H9 (cell line): ENCODE measurements around the gene CADM1. TPM values are rescaled to one million over a fixed set of nuclear protein-coding genes. Genes with fewer than 3 reads are reported as not detected.

Experiments
- DNase-seq: peaks from one replicate; pipeline ENCODE4 v3.0.0-alpha.2; 2017
- H2AFZ ChIP-seq: one replicate; pipeline ENCODE4 v1.6.1; 2013; ENCODE audit warnings: mild to moderate bottlenecking, low read length, control low read depth, moderate library complexity
- H2AK5ac ChIP-seq: 2 replicates; pipeline ENCODE4 v1.6.1; 2013; ENCODE audit warnings: low read length, control low read depth, mixed read lengths; ENCODE audit not compliant: insufficient read length
- H2BK120ac ChIP-seq: one replicate; pipeline ENCODE4 v1.6.1; 2013; ENCODE audit warnings: low read depth, mild to moderate bottlenecking, low read length, control low read depth, inconsistent platforms; ENCODE audit not compliant: poor library complexity, severe bottlenecking
- H2BK12ac ChIP-seq: 2 replicates; pipeline ENCODE4 v1.6.1; 2013; ENCODE audit warnings: low read length, control low read depth, mixed read lengths, low read depth; ENCODE audit not compliant: insufficient read length
- H2BK15ac ChIP-seq: 2 replicates; pipeline ENCODE4 v1.6.1; 2013; ENCODE audit warnings: low read depth, low read length, control low read depth
- H2BK20ac ChIP-seq: one replicate; pipeline ENCODE4 v1.6.1; 2013; ENCODE audit warnings: low read depth, mild to moderate bottlenecking, low read length, control low read depth, inconsistent platforms; ENCODE audit not compliant: poor library complexity, severe bottlenecking
- H2BK5ac ChIP-seq: 2 replicates; pipeline ENCODE4 v1.6.1; 2013; ENCODE audit warnings: low read length, control low read depth, mixed read lengths; ENCODE audit not compliant: insufficient read length
- H3K14ac ChIP-seq: 2 replicates; pipeline ENCODE4 v1.6.1; 2013; ENCODE audit warnings: low read length, control low read depth; ENCODE audit not compliant: insufficient read depth
- H3K18ac ChIP-seq: 2 replicates; pipeline ENCODE4 v1.6.1; 2013; ENCODE audit warnings: low read depth, mild to moderate bottlenecking, mixed read lengths, low read length, control low read depth; ENCODE audit not compliant: insufficient read length
- H3K23ac ChIP-seq: 2 replicates; pipeline ENCODE4 v1.6.1; 2013; ENCODE audit warnings: low read length, control low read depth, mixed read lengths, low read depth; ENCODE audit not compliant: insufficient read length
- H3K23me2 ChIP-seq: 2 replicates; pipeline ENCODE4 v1.6.1; 2013; ENCODE audit warnings: low read depth, mild to moderate bottlenecking, mixed read lengths, low read length, control low read depth; ENCODE audit not compliant: insufficient read length, poor library complexity, severe bottlenecking
- H3K27ac ChIP-seq: 2 replicates; pipeline ENCODE4 v1.5.1; 2013; ENCODE audit warnings: low read length, control low read depth, mixed read lengths, low read depth; ENCODE audit not compliant: insufficient read length
- H3K27me3 ChIP-seq: 2 replicates; pipeline ENCODE4 v1.6.1; 2013; ENCODE audit warnings: low read length, control low read depth, inconsistent platforms; ENCODE audit not compliant: insufficient read depth
- H3K4ac ChIP-seq: 2 replicates; pipeline ENCODE4 v1.6.1; 2013; ENCODE audit warnings: low read depth, mild to moderate bottlenecking, control low read depth, inconsistent platforms, low read length, moderate library complexity
- H3K4me1 ChIP-seq: 2 replicates; pipeline ENCODE4 v1.6.1; 2013; ENCODE audit warnings: low read length, control low read depth, inconsistent platforms; ENCODE audit not compliant: insufficient read depth
- H3K4me2 ChIP-seq: 2 replicates; pipeline ENCODE4 v1.6.1; 2013; ENCODE audit warnings: low read length, control low read depth, mixed read lengths; ENCODE audit not compliant: insufficient read length, insufficient read depth
- H3K56ac ChIP-seq: 2 replicates; pipeline ENCODE4 v1.6.1; 2013; ENCODE audit warnings: low read depth, mild to moderate bottlenecking, mixed read lengths, low read length, control low read depth; ENCODE audit not compliant: insufficient read length
- H3K79me1 ChIP-seq: 2 replicates; pipeline ENCODE4 v1.6.1; 2013; ENCODE audit warnings: low read depth, mild to moderate bottlenecking, moderate library complexity, low read length, control low read depth, inconsistent platforms; ENCODE audit not compliant: insufficient read depth, poor library complexity, severe bottlenecking
- H3K79me2 ChIP-seq: 2 replicates; pipeline ENCODE4 v1.6.1; 2013; ENCODE audit warnings: low read length, control low read depth, inconsistent platforms; ENCODE audit not compliant: insufficient read depth
- H3K9ac ChIP-seq: 2 replicates; pipeline ENCODE4 v1.6.1; 2013; ENCODE audit warnings: low read length, control low read depth, mixed read lengths; ENCODE audit not compliant: insufficient read length; ENCODE audit errors: extremely low read depth
- H3K9me3 ChIP-seq: one replicate; pipeline ENCODE4 v1.6.1; 2013; ENCODE audit warnings: low read depth, low read length, inconsistent platforms; ENCODE audit not compliant: control insufficient read depth
- H3T11ph ChIP-seq: one replicate; pipeline ENCODE4 v1.6.1; 2013; ENCODE audit warnings: mild to moderate bottlenecking, low read length, control low read depth, inconsistent platforms
- H4K20me1 ChIP-seq: one replicate; pipeline ENCODE4 v1.6.1; 2013; ENCODE audit not compliant: control insufficient read depth, insufficient read length, insufficient read depth
- H4K5ac ChIP-seq: 2 replicates; pipeline ENCODE4 v1.6.1; 2013; ENCODE audit warnings: low read depth, mild to moderate bottlenecking, mixed read lengths, low read length, control low read depth; ENCODE audit not compliant: insufficient read length
- H4K8ac ChIP-seq: replicated peaks from 2 replicates; pipeline ENCODE4 v1.6.1; 2013; ENCODE audit warnings: low read length, control low read depth, mixed read lengths, low read depth; ENCODE audit not compliant: insufficient read length
- H4K91ac ChIP-seq: 2 replicates; pipeline ENCODE4 v1.6.1; 2013; ENCODE audit warnings: low read depth, mild to moderate bottlenecking, moderate library complexity, mixed read lengths, low read length, control low read depth; ENCODE audit not compliant: insufficient read length
- H3K27ac Mint-ChIP-seq, 3 experiments: 2 replicates in 2 of 3; 3 replicates in 1 of 3; pipeline ENCODE4 v1.8.0; 2020 to 2021; ENCODE audit warnings: mixed read lengths in 3 of 3, mild to moderate bottlenecking in 1 of 3, moderate library complexity in 1 of 3
- H3K27me3 Mint-ChIP-seq: 2 replicates; pipeline ENCODE4 v1.8.0; 2021; ENCODE audit warnings: low read depth, mild to moderate bottlenecking, moderate library complexity, mixed read lengths
- H3K36me3 Mint-ChIP-seq, 3 experiments: 2 replicates in 2 of 3; 3 replicates in 1 of 3; pipeline ENCODE4 v1.8.0; 2020 to 2021; ENCODE audit warnings: low read depth in 3 of 3, mixed read lengths in 3 of 3; ENCODE audit not compliant: insufficient read depth in 1 of 3
- H3K4me1 Mint-ChIP-seq, 2 experiments: 2 replicates each; pipeline ENCODE4 v1.8.0; 2020; ENCODE audit warnings: mixed read lengths in 2 of 2
- H3K4me3 Mint-ChIP-seq, 2 experiments: 2 replicates in 1 of 2; 3 replicates in 1 of 2; pipeline ENCODE4 v1.8.0; 2020 to 2021; ENCODE audit warnings: mild to moderate bottlenecking in 2 of 2, mixed read lengths in 2 of 2, moderate library complexity in 1 of 2
- H3K9me3 Mint-ChIP-seq, 2 experiments: 2 replicates in 1 of 2; 3 replicates in 1 of 2; pipeline ENCODE4 v1.8.0; 2020; ENCODE audit warnings: mild to moderate bottlenecking in 2 of 2, mixed read lengths in 2 of 2, moderate library complexity in 1 of 2
- CTCF ChIP-seq: fragments of 200-600 bp; sonication (generic); conservative IDR thresholded peaks from 3 replicates; pipeline ENCODE4 v1.8.0; 2021; ENCODE audit warnings: antibody characterized with exemption, mild to moderate bottlenecking
- WGBS: extraction: QIAGEN DNeasy Blood & Tissue Kit; methylation state at CpG from one replicate; pipeline ENCODE4 v1.1.7; 2013; ENCODE audit warnings: missing lambda C conversion rate, low lambda C conversion rate, mixed read lengths; ENCODE audit not compliant: insufficient read length; ENCODE audit errors: extremely low coverage; 5-methylcytosine and 5-hydroxymethylcytosine counted together
- total RNA-seq: library from RNA; stranded (reverse); gene quantifications from 2 replicates; pipeline ENCODE4 v1.2.1, GENCODE V29; 2021

Gene CADM1
- total RNA-seq, 1 experiment from 2014 or later, result 11.9 TPM

DNA sequence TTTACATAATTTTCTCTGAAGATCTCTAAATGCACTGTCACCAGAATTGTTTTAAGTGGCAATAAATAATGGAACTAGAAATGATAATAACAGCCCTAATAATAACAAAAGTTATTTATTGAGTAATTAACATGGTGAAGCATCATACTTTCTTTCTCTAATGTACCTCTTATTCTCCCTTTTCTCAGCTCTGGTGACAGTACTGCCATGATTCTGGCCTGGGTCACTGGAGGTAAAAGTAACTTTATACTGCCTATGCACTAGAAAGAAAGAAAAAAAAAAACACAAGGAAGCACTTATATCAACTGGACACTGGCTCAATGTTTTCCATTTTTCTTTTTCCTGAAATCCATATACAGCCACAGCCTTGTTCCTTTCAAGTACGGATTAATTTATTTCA is 43.7 kb downstream of the CADM1 start:
- no peaks in the 10 kb centered on the region for H4K20me1 ChIP-seq
- Mint-ChIP-seq H3K27me3 (peaks cover 2% of the 10 kb centered on the region), H3K4me1 (peaks cover 27% of the 10 kb centered on the region in 2 experiments), H3K36me3 (no peaks in the 10 kb centered on the region), H3K9me3 (no peaks in the 10 kb centered on the region), H3K27ac (no peak overlapping the region), H3K4me3 (no peak overlapping the region)
- DNase-seq, result no peak
- H3K27ac ChIP-seq, result no peak overlapping the region
- TF ChIP-seq CTCF, result no peak
- H3K27me3 ChIP-seq, result no peaks in the 10 kb centered on the region
- H3K79me1 ChIP-seq, result no peaks in the 10 kb centered on the region
- no peak overlapping the region for H2BK20ac ChIP-seq
- H3K18ac ChIP-seq, result no peak overlapping the region
- no peak overlapping the region for H3T11ph ChIP-seq
- no peak overlapping the region for H4K5ac ChIP-seq
- no peak overlapping the region for H2BK120ac ChIP-seq
- no peak overlapping the region for H2BK15ac ChIP-seq
- no CpG with 5 or more reads among the region's 1 CpG for WGBS
- H3K56ac ChIP-seq, result no peak overlapping the region
- H3K4me1 ChIP-seq, result peaks cover 3% of the 10 kb centered on the region; the same call in 1 of the 2 replicates
- H3K23ac ChIP-seq, result no peak overlapping the region
- no peak overlapping the region for H2AFZ ChIP-seq
- no peak overlapping the region for H3K14ac ChIP-seq
- no peak overlapping the region for H2BK5ac ChIP-seq
- H3K4me2 ChIP-seq, result no peak overlapping the region
- no peak overlapping the region for H2AK5ac ChIP-seq
- H3K79me2 ChIP-seq, result no peaks in the 10 kb centered on the region
- no peak overlapping the region for H4K8ac ChIP-seq
- no peaks in the 10 kb centered on the region for H3K9me3 ChIP-seq
- no peak overlapping the region for H2BK12ac ChIP-seq
- H3K4ac ChIP-seq, result no peak overlapping the region
- no peaks in the 10 kb centered on the region for H3K23me2 ChIP-seq
- no peak overlapping the region for H4K91ac ChIP-seq
- H3K9ac ChIP-seq, result no peak overlapping the region
